ENCODE results near the gene SH3PXD2A. TPM values are rescaled to one million over a fixed set of nuclear protein-coding genes. Genes with fewer than 3 reads are reported as not detected.
A peak's percentile ranks its signal among the peaks of the same experiment; 100 is the strongest.

SH3PXD2A gene
- total RNA-seq, 1 donor from 2014 or later: 30.3 TPM

GRCh38 chr10:103718247-103718620 lies 137.1 kb downstream of the SH3PXD2A start:
- Histone ChIP-seq H3K9me3 (ENCODE audit: control insufficient read depth in 3 of 3, low read length in 3 of 3) (no peaks in the 10 kb centered on the region), H3K9ac (ENCODE audit: low read depth in 1 of 3, low read length in 3 of 3) (no peak overlapping the region), H3K4me1 (ENCODE audit: control insufficient read depth in 3 of 3, insufficient read depth in 3 of 3, low read length in 3 of 3) (peaks cover 0 to 11% (median 4%) of the 10 kb centered on the region in 3 donors)

GRCh38 chr10:103717341-103718246 lies 137.8 kb downstream of the SH3PXD2A start:
- Histone ChIP-seq H3K36me3 (ENCODE audit: control insufficient read depth in 3 of 3, insufficient read depth in 3 of 3, low read length in 3 of 3) (peaks cover 3 to 11% (median 10%) of the 10 kb centered on the region in 3 donors), H3K9ac (ENCODE audit: low read depth in 1 of 3, low read length in 3 of 3) (peak overlapping the region in 1 of 3 donors; percentile 25)

More at GRCh38 chr10:103718247-103718620, 137.1 kb downstream of the SH3PXD2A start:
- Histone ChIP-seq H3K27ac (ENCODE audit: low read depth, low read length) (no peak overlapping the region), H3K27me3 (ENCODE audit: control insufficient read depth in 3 of 3, insufficient read depth in 3 of 3, low read length in 3 of 3) (no peaks in the 10 kb centered on the region), H3K36me3 (ENCODE audit: control insufficient read depth in 3 of 3, insufficient read depth in 3 of 3, low read length in 3 of 3) (peaks cover 9 to 17% (median 17%) of the 10 kb centered on the region in 3 donors), H3K4me3 (ENCODE audit: low read length in 3 of 3) (no peak overlapping the region)

GRCh38 chr10:103716206-103717160 lies 138.9 kb downstream of the SH3PXD2A start:
- Histone ChIP-seq H3K9ac (ENCODE audit: low read depth in 1 of 3, low read length in 3 of 3) (peak overlapping the region in 1 of 3 donors; percentile 19), H3K4me1 (ENCODE audit: control insufficient read depth in 3 of 3, insufficient read depth in 3 of 3, low read length in 3 of 3) (peaks cover 0 to 18% (median 6%) of the 10 kb centered on the region in 3 donors), H3K4me3 (ENCODE audit: low read length in 3 of 3) (no peak overlapping the region), H3K27me3 (ENCODE audit: control insufficient read depth in 3 of 3, insufficient read depth in 3 of 3, low read length in 3 of 3) (no peaks in the 10 kb centered on the region), H3K36me3 (ENCODE audit: control insufficient read depth in 3 of 3, insufficient read depth in 3 of 3, low read length in 3 of 3) (peaks cover 0 to 9% (median 9%) of the 10 kb centered on the region in 3 donors), H3K27ac (ENCODE audit: low read depth, low read length) (no peak overlapping the region), H3K9me3 (ENCODE audit: control insufficient read depth in 3 of 3, low read length in 3 of 3) (no peaks in the 10 kb centered on the region)

More at GRCh38 chr10:103717341-103718246, 137.8 kb downstream of the SH3PXD2A start:
- Histone ChIP-seq H3K27me3 (ENCODE audit: control insufficient read depth in 3 of 3, insufficient read depth in 3 of 3, low read length in 3 of 3) (no peaks in the 10 kb centered on the region), H3K4me3 (ENCODE audit: low read length in 3 of 3) (no peak overlapping the region), H3K9me3 (ENCODE audit: control insufficient read depth in 3 of 3, low read length in 3 of 3) (no peaks in the 10 kb centered on the region), H3K4me1 (ENCODE audit: control insufficient read depth in 3 of 3, insufficient read depth in 3 of 3, low read length in 3 of 3) (peaks cover 0 to 17% (median 6%) of the 10 kb centered on the region in 3 donors), H3K27ac (ENCODE audit: low read depth, low read length) (no peak overlapping the region)

DNA sequence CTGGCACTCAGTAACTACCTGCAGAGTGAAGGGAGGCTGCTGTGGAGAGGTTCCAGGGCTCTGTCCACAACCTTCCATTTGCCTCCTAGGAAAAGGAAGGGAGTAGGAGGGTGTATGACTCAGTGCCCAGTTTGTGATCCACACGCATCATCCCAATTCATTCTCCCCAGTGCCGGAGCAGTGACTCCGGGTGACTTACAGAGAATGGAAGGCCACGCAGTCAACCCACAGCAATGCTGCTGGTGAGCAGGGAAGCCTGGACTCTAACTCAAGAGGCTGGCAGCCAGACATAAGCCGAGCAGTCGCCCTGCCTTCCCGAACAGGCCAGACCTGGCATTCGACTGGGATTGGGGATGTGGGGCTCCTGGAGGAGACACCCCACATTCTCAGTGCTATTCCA lies 139.9 kb downstream of the SH3PXD2A start:
- H3K9me3 ChIP-seq (ENCODE audit: control insufficient read depth in 3 of 3, low read length in 3 of 3): no peaks in the 10 kb centered on the region
- peak overlapping the region in 1 of 3 donors; percentile 16 for H3K9ac ChIP-seq (ENCODE audit: low read depth in 1 of 3, low read length in 3 of 3)
- no peak overlapping the region for H3K27ac ChIP-seq (ENCODE audit: low read depth, low read length)
- H3K4me3 ChIP-seq (ENCODE audit: low read length in 3 of 3): no peak overlapping the region
- H3K27me3 ChIP-seq (ENCODE audit: control insufficient read depth in 3 of 3, insufficient read depth in 3 of 3, low read length in 3 of 3): no peaks in the 10 kb centered on the region
- H3K36me3 ChIP-seq (ENCODE audit: control insufficient read depth in 3 of 3, insufficient read depth in 3 of 3, low read length in 3 of 3): peaks cover 0 to 9% (median 5%) of the 10 kb centered on the region in 3 donors
- H3K4me1 ChIP-seq (ENCODE audit: control insufficient read depth in 3 of 3, insufficient read depth in 3 of 3, low read length in 3 of 3): peaks cover 0 to 14% (median 6%) of the 10 kb centered on the region in 3 donors

DNA sequence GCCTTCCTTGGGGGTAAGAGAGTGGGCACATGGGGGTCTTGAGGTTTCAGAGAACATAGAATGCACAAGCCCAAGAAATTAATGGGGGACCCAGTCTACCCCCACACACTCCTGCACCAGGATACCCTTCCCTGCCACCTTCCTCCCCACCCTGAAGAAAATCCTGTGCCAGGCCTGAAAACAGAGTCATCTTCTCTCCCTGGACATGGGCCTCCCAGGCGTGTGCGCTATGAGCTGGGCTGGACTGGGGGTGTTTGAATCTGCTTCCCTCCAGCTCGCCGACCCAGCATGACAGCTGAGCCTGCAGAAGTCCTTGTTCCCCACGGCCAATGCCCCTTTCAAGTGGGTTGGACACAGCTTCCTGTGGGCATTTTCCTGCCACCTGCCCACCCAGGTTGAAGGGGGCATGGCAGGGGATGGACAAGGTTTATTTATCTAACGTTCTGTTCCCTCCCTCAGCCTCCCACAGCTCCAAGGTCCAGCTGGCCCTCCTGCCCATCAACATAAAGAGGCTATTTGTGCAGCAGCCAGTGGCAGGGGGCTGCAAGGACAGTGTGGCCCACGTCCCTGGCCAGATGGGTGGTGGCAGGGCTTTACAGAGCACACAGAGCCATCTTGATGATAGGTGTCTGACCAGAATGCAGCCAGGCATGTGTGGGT lies 141.0 kb downstream of the SH3PXD2A start:
- no peak overlapping the region for H3K27ac ChIP-seq (ENCODE audit: low read depth, low read length)
- H3K27me3 ChIP-seq (ENCODE audit: control insufficient read depth in 3 of 3, insufficient read depth in 3 of 3, low read length in 3 of 3): no peaks in the 10 kb centered on the region
- no peaks in the 10 kb centered on the region for H3K9me3 ChIP-seq (ENCODE audit: control insufficient read depth in 3 of 3, low read length in 3 of 3)
- peaks cover 0 to 6% (median 4%) of the 10 kb centered on the region in 3 donors for H3K36me3 ChIP-seq (ENCODE audit: control insufficient read depth in 3 of 3, insufficient read depth in 3 of 3, low read length in 3 of 3)
- H3K4me3 ChIP-seq (ENCODE audit: low read length in 3 of 3): no peak overlapping the region
- H3K9ac ChIP-seq (ENCODE audit: low read depth in 1 of 3, low read length in 3 of 3): no peak overlapping the region
- peaks cover 0 to 14% (median 6%) of the 10 kb centered on the region in 3 donors for H3K4me1 ChIP-seq (ENCODE audit: control insufficient read depth in 3 of 3, insufficient read depth in 3 of 3, low read length in 3 of 3)

DNA sequence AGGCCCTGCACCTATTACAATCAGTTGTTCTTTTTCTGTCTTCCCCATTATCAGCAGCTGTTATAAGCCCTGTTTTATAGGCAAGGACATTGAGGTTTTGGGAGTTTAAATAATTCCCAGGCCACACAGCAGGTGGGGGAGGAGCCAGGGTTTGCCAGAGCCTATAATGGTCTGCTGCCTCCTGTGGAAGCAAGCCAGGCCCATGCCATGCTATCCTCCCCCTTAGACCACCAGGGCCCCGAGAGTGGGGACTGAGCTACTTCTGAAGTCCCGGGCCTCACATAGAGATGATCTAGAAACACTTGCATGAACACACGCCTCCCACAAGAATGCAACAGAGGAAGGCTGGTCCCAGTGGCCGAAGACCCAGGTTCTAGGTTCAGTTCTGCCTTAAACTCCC lies 141.7 kb downstream of the SH3PXD2A start:
- Histone ChIP-seq H3K27ac (ENCODE audit: low read depth, low read length) (no peak overlapping the region), H3K4me3 (ENCODE audit: low read length in 3 of 3) (no peak overlapping the region), H3K9ac (ENCODE audit: low read depth in 1 of 3, low read length in 3 of 3) (no peak overlapping the region), H3K27me3 (ENCODE audit: control insufficient read depth in 3 of 3, insufficient read depth in 3 of 3, low read length in 3 of 3) (no peaks in the 10 kb centered on the region), H3K9me3 (ENCODE audit: control insufficient read depth in 3 of 3, low read length in 3 of 3) (no peaks in the 10 kb centered on the region), H3K4me1 (ENCODE audit: control insufficient read depth in 3 of 3, insufficient read depth in 3 of 3, low read length in 3 of 3) (peaks cover 0 to 14% (median 8%) of the 10 kb centered on the region in 3 donors), H3K36me3 (ENCODE audit: control insufficient read depth in 3 of 3, insufficient read depth in 3 of 3, low read length in 3 of 3) (peaks cover 0 to 2% (median 0%) of the 10 kb centered on the region in 3 donors)

DNA sequence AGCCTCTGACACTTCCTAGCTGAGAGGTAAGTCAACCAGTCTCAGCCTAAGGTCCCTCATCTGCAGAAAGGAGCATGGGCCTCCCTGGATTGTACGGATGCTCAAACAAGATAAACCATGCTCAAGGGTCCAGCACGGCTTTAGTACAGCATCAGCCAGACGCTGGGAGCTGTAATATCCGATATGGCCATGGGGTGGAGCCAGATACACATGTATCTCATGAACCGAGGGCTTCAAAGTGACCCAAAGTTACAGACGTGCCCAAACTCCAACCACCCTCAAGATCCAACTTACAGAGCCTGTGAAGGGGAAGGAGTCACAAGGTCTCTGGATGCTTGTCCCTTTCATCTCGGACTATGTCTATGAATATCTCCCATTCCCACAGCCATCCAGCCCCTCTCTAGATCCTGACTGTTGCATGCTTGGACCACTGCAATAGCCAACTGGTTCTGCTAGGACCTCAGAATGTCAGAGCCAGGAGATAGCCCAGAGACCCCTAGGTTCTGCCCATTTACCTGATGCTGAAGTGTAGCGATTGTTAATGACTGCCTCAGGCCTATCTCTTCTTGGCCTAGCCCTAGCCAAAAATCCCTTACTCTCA lies 142.4 kb downstream of the SH3PXD2A start:
- peaks cover 0 to 2% (median 0%) of the 10 kb centered on the region in 3 donors for H3K36me3 ChIP-seq (ENCODE audit: control insufficient read depth in 3 of 3, insufficient read depth in 3 of 3, low read length in 3 of 3)
- H3K9me3 ChIP-seq (ENCODE audit: control insufficient read depth in 3 of 3, low read length in 3 of 3): no peaks in the 10 kb centered on the region
- no peak overlapping the region for H3K9ac ChIP-seq (ENCODE audit: low read depth in 1 of 3, low read length in 3 of 3)
- H3K27ac ChIP-seq (ENCODE audit: low read depth, low read length): no peak overlapping the region
- no peaks in the 10 kb centered on the region for H3K27me3 ChIP-seq (ENCODE audit: control insufficient read depth in 3 of 3, insufficient read depth in 3 of 3, low read length in 3 of 3)
- H3K4me1 ChIP-seq (ENCODE audit: control insufficient read depth in 3 of 3, insufficient read depth in 3 of 3, low read length in 3 of 3): peaks cover 0 to 14% (median 8%) of the 10 kb centered on the region in 3 donors
- no peak overlapping the region for H3K4me3 ChIP-seq (ENCODE audit: low read length in 3 of 3)

GRCh38 chr10:103712146-103712545 lies 143.2 kb downstream of the SH3PXD2A start:
- H3K27ac ChIP-seq (ENCODE audit: low read depth, low read length): no peak overlapping the region
- no peaks in the 10 kb centered on the region for H3K9me3 ChIP-seq (ENCODE audit: control insufficient read depth in 3 of 3, low read length in 3 of 3)
- peaks cover 0 to 14% (median 6%) of the 10 kb centered on the region in 3 donors for H3K4me1 ChIP-seq (ENCODE audit: control insufficient read depth in 3 of 3, insufficient read depth in 3 of 3, low read length in 3 of 3)
- no peak overlapping the region for H3K9ac ChIP-seq (ENCODE audit: low read depth in 1 of 3, low read length in 3 of 3)
- H3K27me3 ChIP-seq (ENCODE audit: control insufficient read depth in 3 of 3, insufficient read depth in 3 of 3, low read length in 3 of 3): no peaks in the 10 kb centered on the region
- H3K4me3 ChIP-seq (ENCODE audit: low read length in 3 of 3): no peak overlapping the region
- H3K36me3 ChIP-seq (ENCODE audit: control insufficient read depth in 3 of 3, insufficient read depth in 3 of 3, low read length in 3 of 3): peaks cover 0 to 2% (median 0%) of the 10 kb centered on the region in 3 donors
